Effector memory CD4-positive, alpha-beta T cell (primary cell): Measurements from ENCODE around the gene FNTB.

Experiments
- DNase-seq, 3 donors: peaks; one replicate each; pipeline ENCODE4 v3.0.0-alpha.2; 2020
- H3K27ac ChIP-seq: 2 replicates; pipeline ENCODE4 v1.7.0; 2013; ENCODE audit warnings: mild to moderate bottlenecking, low read length, moderate library complexity; ENCODE audit not compliant: insufficient read depth, poor library complexity, severe bottlenecking
- H3K27me3 ChIP-seq: replicated peaks from 2 replicates; pipeline ENCODE4 v1.7.0; 2013; ENCODE audit warnings: mild to moderate bottlenecking, low read length; ENCODE audit not compliant: insufficient read depth, control insufficient read depth, poor library complexity, severe bottlenecking
- H3K36me3 ChIP-seq: 2 replicates; pipeline ENCODE4 v1.7.0; 2013; ENCODE audit warnings: mild to moderate bottlenecking, low read length, moderate library complexity; ENCODE audit not compliant: control insufficient read depth, insufficient read depth
- H3K4me1 ChIP-seq: 2 replicates; pipeline ENCODE4 v1.7.0; 2013; ENCODE audit warnings: low read length, mild to moderate bottlenecking; ENCODE audit not compliant: control insufficient read depth, insufficient read depth, poor library complexity, severe bottlenecking
- H3K4me3 ChIP-seq: 2 replicates; pipeline ENCODE4 v1.7.0; 2013; ENCODE audit warnings: low read length, low read depth, mild to moderate bottlenecking; ENCODE audit not compliant: insufficient read depth, poor library complexity, severe bottlenecking
- H3K9me3 ChIP-seq: 2 replicates; pipeline ENCODE4 v1.7.0; 2013; ENCODE audit warnings: mild to moderate bottlenecking, low read length, moderate library complexity; ENCODE audit not compliant: control insufficient read depth

The FNTB gene

DNA sequence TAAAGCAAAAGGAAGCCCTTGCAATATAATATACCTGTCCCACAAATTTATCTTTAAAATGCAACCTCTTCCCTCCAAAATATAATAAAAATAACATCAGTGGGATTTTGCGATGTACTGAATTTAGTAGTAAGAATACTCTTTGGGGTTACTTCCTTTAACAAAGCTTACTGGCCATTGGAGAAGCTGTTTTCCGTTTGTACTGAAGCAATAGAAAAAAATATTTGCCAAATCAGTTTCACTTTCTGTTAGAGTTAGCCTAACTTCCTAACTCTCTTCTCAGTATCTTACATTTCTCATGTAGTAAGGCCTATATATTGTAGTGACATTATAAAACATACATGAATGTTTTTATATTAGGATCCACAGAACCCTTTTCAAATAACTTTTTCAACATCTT is 111.9 kb downstream of the FNTB start:
- no peak for DNase-seq
- H3K27me3 ChIP-seq: no peaks in the 10 kb centered on the region
- H3K4me3 ChIP-seq: peak overlapping the region; percentile 19
- H3K36me3 ChIP-seq: peaks cover 18% of the 10 kb centered on the region
- H3K9me3 ChIP-seq: no peaks in the 10 kb centered on the region
- peaks cover 49% of the 10 kb centered on the region for H3K4me1 ChIP-seq
- H3K27ac ChIP-seq: peak overlapping the region; percentile 47

DNA sequence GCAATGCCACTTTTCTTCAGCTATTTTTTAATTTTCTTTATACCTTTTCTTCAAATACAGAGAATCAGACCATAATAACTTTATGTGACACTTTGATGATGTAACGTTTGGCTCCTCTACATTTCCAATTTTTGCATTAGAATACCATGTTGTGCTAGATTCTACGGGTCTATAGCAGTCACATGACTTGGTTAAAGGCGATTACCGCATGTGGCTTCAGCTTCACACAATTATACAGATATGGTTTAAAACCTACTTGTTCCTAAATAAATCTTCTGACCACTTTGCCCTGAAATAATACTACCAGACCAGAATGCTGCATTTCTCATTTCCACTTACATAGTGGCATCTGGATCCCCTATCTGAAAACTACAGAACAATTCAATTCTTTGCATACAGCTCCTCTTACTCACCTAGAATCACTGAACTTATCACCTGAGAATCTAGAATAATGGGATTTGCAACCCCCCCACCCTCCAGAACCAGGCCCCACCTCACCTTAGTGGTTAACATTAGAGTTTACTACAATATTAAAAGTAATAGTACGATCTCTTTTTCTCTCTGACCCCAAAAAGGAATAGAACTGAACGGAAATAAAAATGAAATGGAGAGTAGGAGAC is 114.3 kb downstream of the FNTB start:
- Histone ChIP-seq H3K27ac (peak overlapping the region; percentile 99), H3K36me3 (peaks cover 2% of the 10 kb centered on the region), H3K9me3 (no peaks in the 10 kb centered on the region), H3K4me3 (peak overlapping the region; percentile 99), H3K27me3 (no peaks in the 10 kb centered on the region), H3K4me1 (peaks cover 42% of the 10 kb centered on the region)
- no peak for DNase-seq

DNA sequence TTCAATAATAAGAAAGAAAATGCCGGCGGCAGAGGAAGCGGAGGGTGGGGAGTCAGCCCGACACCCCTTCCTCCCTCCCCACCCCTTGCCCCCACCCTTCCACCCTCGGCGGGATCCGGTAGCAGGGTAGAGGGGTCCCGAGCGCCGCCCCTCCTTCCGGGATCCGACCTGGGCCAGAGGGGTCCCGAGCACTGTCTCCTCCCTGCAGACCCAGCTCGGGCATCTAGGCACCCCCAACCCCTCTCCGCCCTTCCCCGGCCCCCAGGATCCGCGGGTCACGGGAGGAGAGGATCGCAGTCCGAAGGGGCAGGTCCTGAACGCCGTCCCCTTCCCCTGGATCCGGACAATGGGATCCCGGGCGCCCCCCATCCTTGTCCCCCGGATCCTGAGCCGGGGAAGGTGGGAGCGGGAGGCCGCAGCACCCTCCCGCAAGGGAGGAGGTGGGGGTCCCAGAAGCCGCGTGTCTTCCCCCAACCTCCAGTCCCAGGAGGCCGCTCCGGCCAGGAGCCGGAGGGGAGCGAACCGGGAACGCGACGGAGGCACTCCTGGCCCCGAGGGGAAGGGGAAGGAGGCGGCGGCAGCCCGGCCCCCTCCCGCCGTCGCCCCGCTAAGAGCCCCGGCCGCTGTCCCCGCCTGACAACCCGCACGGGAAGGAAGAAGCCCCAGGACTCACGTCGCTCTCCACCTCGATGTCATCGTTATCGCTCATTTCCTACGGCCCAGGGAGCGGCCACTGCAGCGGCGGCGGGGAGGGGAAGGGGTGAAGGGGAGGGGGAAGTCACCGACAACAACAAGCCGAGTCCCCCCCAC is 115.1 kb downstream of the FNTB start:
- no peaks in the 10 kb centered on the region for H3K27me3 ChIP-seq
- H3K4me1 ChIP-seq: peaks cover 35% of the 10 kb centered on the region
- H3K27ac ChIP-seq: peak overlapping the region; percentile 99
- H3K4me3 ChIP-seq: peak overlapping the region; percentile 99
- H3K9me3 ChIP-seq: no peaks in the 10 kb centered on the region
- peak; percentile 31 to 38 (median 33) for DNase-seq
- no peaks in the 10 kb centered on the region for H3K36me3 ChIP-seq

DNA sequence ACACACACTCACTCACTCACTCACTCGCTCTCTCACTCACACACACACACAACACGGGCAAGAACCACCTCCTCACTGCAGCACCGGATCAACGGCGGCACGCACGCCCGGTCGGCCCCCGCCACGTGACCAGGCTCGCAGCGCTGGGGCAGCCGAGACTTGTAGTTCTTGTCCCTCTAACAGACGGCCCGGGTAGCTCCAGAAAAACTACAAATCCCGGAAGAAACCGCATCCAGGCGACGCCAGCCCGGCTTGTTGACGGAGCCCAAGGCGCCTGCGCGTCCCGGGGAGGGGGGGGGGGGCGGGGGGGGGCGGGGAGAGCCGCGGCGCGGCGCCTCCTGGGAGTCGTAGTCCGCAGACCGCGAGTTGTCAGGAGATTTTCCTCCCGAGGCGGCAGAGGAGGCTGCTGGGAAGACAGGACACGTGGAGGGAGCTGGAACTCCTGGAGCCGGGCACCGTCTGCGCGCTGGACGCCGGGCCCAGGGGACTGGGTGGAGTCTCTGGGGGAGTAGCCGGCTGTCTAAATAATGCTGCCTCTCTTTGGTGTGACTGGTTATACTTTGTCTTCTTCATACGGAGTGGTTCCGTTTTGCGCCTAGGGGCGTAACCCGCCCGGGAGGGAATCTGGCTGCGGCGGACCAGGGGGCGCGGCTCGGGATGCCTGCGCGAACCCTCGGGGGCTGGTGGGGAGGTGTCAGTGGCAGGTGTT is 115.9 kb downstream of the FNTB start, which contains the start of gene MAX:
TSS of gene MAX (minus strand) at position 77 of the 709 bp plus-strand sequence. CDS start 178 bp downstream, outside the sequence.
- Histone ChIP-seq H3K27ac (peak within 1 kb of the TSS; percentile 99), H3K36me3 (no peaks in the 10 kb centered on the region), H3K27me3 (no peaks in the 10 kb centered on the region), H3K4me3 (peak within 1 kb of the TSS; percentile 99), H3K4me1 (peaks cover 30% of the 10 kb centered on the region), H3K9me3 (no peaks in the 10 kb centered on the region)
- peak; percentile 98 to 99 (median 98) for DNase-seq

DNA sequence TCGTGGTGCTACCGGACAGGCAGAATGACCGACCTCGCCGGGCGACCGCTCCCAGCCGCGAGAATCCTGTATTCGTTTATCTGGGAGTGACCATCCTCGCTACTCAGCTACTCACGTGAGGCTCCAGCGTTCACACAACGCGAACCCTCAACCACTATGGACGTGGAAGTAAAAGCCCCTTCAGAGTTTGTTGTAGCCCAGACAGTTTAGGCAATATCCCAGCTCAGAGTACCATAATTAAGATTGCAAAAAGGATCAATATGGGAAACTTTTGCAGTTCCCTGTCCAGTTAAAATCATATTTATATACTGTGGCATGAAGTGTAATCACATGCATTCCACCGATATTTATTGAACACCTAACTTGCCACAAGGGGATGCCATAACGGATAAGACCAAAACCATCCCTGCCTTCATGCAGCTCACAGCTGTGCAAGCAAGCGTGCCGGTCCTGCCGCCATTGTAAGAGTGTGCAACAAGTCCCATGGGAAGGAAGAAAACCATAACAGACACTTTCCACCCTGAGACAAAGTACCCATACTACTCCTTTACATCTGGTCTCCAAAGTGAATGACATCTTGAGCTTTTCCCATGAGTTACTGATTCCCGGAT is 116.6 kb downstream of the FNTB start:
- no peaks in the 10 kb centered on the region for H3K27me3 ChIP-seq
- H3K27ac ChIP-seq: peak overlapping the region; percentile 73
- peak overlapping the region; percentile 93 for H3K4me3 ChIP-seq
- no peaks in the 10 kb centered on the region for H3K9me3 ChIP-seq
- no peak for DNase-seq
- H3K4me1 ChIP-seq: peaks cover 23% of the 10 kb centered on the region
- H3K36me3 ChIP-seq: no peaks in the 10 kb centered on the region

DNA sequence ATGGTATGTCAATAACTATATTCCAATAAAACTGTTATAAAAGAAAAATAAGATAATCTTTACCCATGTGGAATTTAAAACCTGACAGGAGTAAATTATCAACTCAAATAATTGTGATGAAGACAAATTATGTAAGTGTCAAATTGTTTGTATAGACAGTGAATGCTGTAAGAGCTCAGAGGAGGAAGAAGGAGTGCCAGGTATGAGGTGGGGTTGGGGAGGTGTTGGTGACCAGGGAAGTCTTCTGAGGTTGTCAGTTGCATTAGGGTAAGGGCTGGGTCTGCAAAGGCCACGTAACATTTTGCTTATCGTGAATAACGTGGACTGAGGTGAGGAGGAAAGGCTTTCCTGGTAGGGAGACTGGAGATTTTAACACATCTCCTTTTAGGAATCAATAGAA is 118.1 kb downstream of the FNTB start:
- no peak for DNase-seq
- H3K9me3 ChIP-seq: no peaks in the 10 kb centered on the region
- no peak overlapping the region for H3K4me3 ChIP-seq
- no peaks in the 10 kb centered on the region for H3K27me3 ChIP-seq
- peaks cover 14% of the 10 kb centered on the region for H3K4me1 ChIP-seq
- no peaks in the 10 kb centered on the region for H3K36me3 ChIP-seq
- no peak overlapping the region for H3K27ac ChIP-seq

DNA sequence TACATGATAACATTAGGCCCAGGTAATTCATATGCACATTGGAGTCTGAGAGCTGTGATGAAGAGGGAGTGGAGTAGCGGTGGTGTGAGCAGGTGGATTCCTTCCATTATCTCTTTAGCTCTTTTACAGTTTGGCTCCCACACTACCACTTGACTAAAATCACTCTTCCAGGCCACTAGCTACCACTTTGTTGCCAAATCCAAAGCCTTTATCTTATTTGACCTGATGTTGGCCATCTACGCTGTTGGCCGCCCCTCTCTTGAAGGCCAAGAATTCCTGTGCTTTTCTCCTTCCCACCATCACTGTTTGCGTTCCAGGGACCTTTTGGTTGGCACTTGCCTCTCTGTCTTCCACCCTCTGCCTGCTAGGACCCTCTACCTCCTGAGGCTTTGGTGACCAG is 119.6 kb downstream of the FNTB start:
- H3K36me3 ChIP-seq: no peaks in the 10 kb centered on the region
- H3K27ac ChIP-seq: no peak overlapping the region
- H3K9me3 ChIP-seq: no peaks in the 10 kb centered on the region
- no peak overlapping the region for H3K4me3 ChIP-seq
- no peaks in the 10 kb centered on the region for H3K27me3 ChIP-seq
- peaks cover 3% of the 10 kb centered on the region for H3K4me1 ChIP-seq
- DNase-seq: no peak

DNA sequence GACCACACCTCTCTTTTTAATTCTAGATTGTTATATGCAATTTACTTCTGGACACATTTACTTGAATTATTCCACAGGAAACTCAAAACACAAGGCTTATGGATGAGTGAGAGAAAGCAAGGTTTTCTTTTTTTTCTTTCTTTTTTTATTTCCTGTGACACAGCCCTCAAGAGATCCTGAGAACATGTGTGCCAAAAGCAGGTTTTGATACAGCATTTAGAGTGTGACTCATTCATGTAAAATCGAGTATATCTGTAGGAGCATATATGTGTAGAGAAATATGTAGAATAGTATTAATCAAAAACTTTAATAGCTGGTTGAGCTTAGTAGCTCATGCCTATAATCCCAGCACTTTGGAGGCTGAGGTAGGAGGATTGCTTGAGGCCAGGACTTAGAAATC is 120.0 kb downstream of the FNTB start:
- no peaks in the 10 kb centered on the region for H3K27me3 ChIP-seq
- no peaks in the 10 kb centered on the region for H3K9me3 ChIP-seq
- H3K36me3 ChIP-seq: no peaks in the 10 kb centered on the region
- no peak for DNase-seq
- H3K4me1 ChIP-seq: peaks cover 3% of the 10 kb centered on the region
- H3K4me3 ChIP-seq: no peak overlapping the region
- H3K27ac ChIP-seq: no peak overlapping the region

DNA sequence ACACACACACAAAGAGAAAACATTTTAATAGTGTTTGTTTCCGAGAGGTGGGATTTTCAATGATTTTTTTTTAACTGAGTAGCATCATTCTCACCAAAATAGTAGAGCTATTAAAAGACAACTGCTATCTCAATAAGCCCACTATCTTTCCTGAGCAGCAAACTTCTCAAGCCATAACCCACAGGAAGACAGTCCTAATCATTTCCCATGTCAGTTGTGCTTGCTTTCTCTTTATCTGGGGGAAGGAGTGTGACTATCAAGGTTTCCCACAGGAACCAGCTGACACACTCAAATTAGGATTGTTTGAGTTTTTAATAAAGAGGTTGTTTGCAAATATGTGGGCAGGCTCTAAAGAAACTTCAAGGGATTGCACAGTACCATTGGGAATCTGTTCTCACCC is 120.5 kb downstream of the FNTB start:
- H3K4me3 ChIP-seq: no peak overlapping the region
- no peaks in the 10 kb centered on the region for H3K9me3 ChIP-seq
- DNase-seq: no peak
- no peaks in the 10 kb centered on the region for H3K27me3 ChIP-seq
- H3K27ac ChIP-seq: no peak overlapping the region
- H3K4me1 ChIP-seq: peaks cover 3% of the 10 kb centered on the region
- no peaks in the 10 kb centered on the region for H3K36me3 ChIP-seq
